A673 (cell line): ENCODE measurements around the gene SFXN1.

Experiments used
- CTCF ChIP-seq: fragments of 300-800, 200-600 bp; sonication (generic); conservative IDR thresholded peaks from 2 replicates; pipeline ENCODE4 v1.5.1; 2017; ENCODE audit warnings: low read depth, mild to moderate bottlenecking, antibody characterized with exemption, low read length, moderate library complexity, mixed read lengths
- EZH2 ChIP-seq: fragments of 200-600 bp; sonication (generic); IDR thresholded peaks from 2 replicates; pipeline ENCODE4 v1.6.1; 2017; ENCODE audit warnings: borderline replicate concordance, low read depth, mild to moderate bottlenecking, mixed read lengths, antibody characterized with exemption, low read length; ENCODE audit not compliant: poor library complexity, severe bottlenecking

GRCh38 chr5:175484829-175485228 is 6.5 kb downstream of the SFXN1 start:
- no peak for TF ChIP-seq CTCF
- TF ChIP-seq EZH2, result no peak
